CD1c-positive myeloid dendritic cell (primary cell): Measurements from ENCODE around the gene COG3.
"Not testable (repeated sequence)": the region's sequence is repeated elsewhere in the genome, so short reads cannot be mapped to it uniquely, and the experiment has no call there.

Experiments used
- DNase-seq: peaks from one replicate; pipeline ENCODE4 v3.0.0-alpha.2; 2016; ENCODE audit errors: extremely low spot score

The COG3 gene

GRCh38 chr13:45464687-45465453 lies at the start of gene COG3:
Gene COG3, plus strand, starts transcription at chr13:45464939. Its CDS starts 98 bp downstream, at chr13:45465037.
- DNase-seq, result peak; percentile 97

GRCh38 chr13:45415112-45415511 lies 49.6 kb upstream of the COG3 start:
- no peak for DNase-seq

GRCh38 chr13:45416516-45417128 lies 48.1 kb upstream of the COG3 start:
- DNase-seq, result no peak

- peak; percentile 94 for DNase-seq
These were observed 46.8 kb upstream of the COG3 start, which contains the start of gene SLC25A30 for GRCh38 chr13:45417790-45418534. Gene SLC25A30, minus strand, starts transcription at chr13:45418373. Its CDS starts 6,948 bp downstream, at chr13:45411425.

- DNase-seq, result not testable (repeated sequence)
These were observed 45.4 kb upstream of the COG3 start for GRCh38 chr13:45419389-45419788.

- no peak for DNase-seq
These were observed 44.8 kb upstream of the COG3 start for GRCh38 chr13:45419945-45420344.

GRCh38 chr13:45422731-45423292 lies 41.9 kb upstream of the COG3 start:
- DNase-seq, result no peak

GRCh38 chr13:45426056-45426841 lies 38.5 kb upstream of the COG3 start:
- DNase-seq, result not testable (repeated sequence)

GRCh38 chr13:45432737-45433380 lies 31.9 kb upstream of the COG3 start:
- no peak for DNase-seq

GRCh38 chr13:45433381-45433790 lies 31.4 kb upstream of the COG3 start:
- DNase-seq, result no peak

GRCh38 chr13:45434556-45435371 lies 30.0 kb upstream of the COG3 start:
- DNase-seq, result no peak

- DNase-seq, result no peak
These were observed 28.4 kb upstream of the COG3 start for GRCh38 chr13:45436332-45436731.

- no peak for DNase-seq
These were observed 27.8 kb upstream of the COG3 start for GRCh38 chr13:45436953-45437352.

GRCh38 chr13:45437947-45438346 lies 26.8 kb upstream of the COG3 start:
- DNase-seq, result no peak

GRCh38 chr13:45439008-45439407 lies 25.7 kb upstream of the COG3 start:
- DNase-seq, result no peak

GRCh38 chr13:45439781-45440462 lies 24.8 kb upstream of the COG3 start:
- no peak for DNase-seq

GRCh38 chr13:45441633-45442032 lies 23.1 kb upstream of the COG3 start:
- no peak for DNase-seq

GRCh38 chr13:45445053-45445452 lies 19.7 kb upstream of the COG3 start:
- DNase-seq, result no peak

GRCh38 chr13:45446181-45446580 lies 18.6 kb upstream of the COG3 start:
- no peak for DNase-seq
